ENCODE data around the gene LIME1. TPM values are rescaled to one million over a fixed set of nuclear protein-coding genes. Genes with fewer than 3 reads are reported as not detected.

The LIME1 gene
- total RNA-seq, 1 experiment from 2014 or later, result 13.5 TPM

GRCh38 chr20:63697357-63697867 is 39.1 kb upstream of the LIME1 start:
- Mint-ChIP-seq H3K9me3 (peaks cover 3 to 5% of the 10 kb centered on the region in 2 experiments; a peak in 3 of 5 replicates), H3K27ac (no peak overlapping the region), H3K36me3 (ENCODE audit: insufficient read depth in 1 of 3, low read depth in 3 of 3) (peaks cover 12 to 15% (median 14%) of the 10 kb centered on the region in 3 experiments; a peak in 5 of 7 replicates), H3K4me1 (peaks cover 2 to 10% of the 10 kb centered on the region in 2 experiments), H3K27me3 (ENCODE audit: low read depth) (peaks cover 6% of the 10 kb centered on the region; the same call in 1 of the 2 replicates), H3K4me3 (peak overlapping the region; percentile 14 to 34; a peak in 1 of 5 replicates)
- Histone ChIP-seq H2BK5ac (ENCODE audit: insufficient read length, low read length) (no peak overlapping the region), H3T11ph (ENCODE audit: low read length) (no peak overlapping the region), H2BK15ac (ENCODE audit: low read depth, low read length) (no peak overlapping the region), H4K8ac (replicated peaks; ENCODE audit: insufficient read length, low read depth, low read length) (no peak overlapping the region), H3K4me2 (ENCODE audit: insufficient read depth, insufficient read length, low read length) (no peak overlapping the region), H2AFZ (ENCODE audit: low read length) (no peak overlapping the region), H4K91ac (ENCODE audit: insufficient read length, low read depth, low read length) (no peak overlapping the region), H3K18ac (ENCODE audit: insufficient read length, low read depth, low read length) (no peak overlapping the region), H3K27me3 (ENCODE audit: insufficient read depth, low read length) (no peaks in the 10 kb centered on the region), H2BK12ac (ENCODE audit: insufficient read length, low read depth, low read length) (no peak overlapping the region), H3K14ac (ENCODE audit: insufficient read depth, low read length) (no peak overlapping the region), H4K20me1 (ENCODE audit: control insufficient read depth, insufficient read depth, insufficient read length) (no peaks in the 10 kb centered on the region), H3K4me1 (ENCODE audit: insufficient read depth, low read length) (no peaks in the 10 kb centered on the region), H3K79me2 (ENCODE audit: insufficient read depth, low read length) (no peaks in the 10 kb centered on the region), H3K9ac (ENCODE audit: extremely low read depth, insufficient read length, low read length) (no peak overlapping the region), H2BK120ac (ENCODE audit: low read depth, low read length, poor library complexity, severe bottlenecking) (no peak overlapping the region), H2AK5ac (ENCODE audit: insufficient read length, low read length) (no peak overlapping the region), H3K56ac (ENCODE audit: insufficient read length, low read depth, low read length) (no peak overlapping the region), H3K23me2 (ENCODE audit: insufficient read length, low read depth, low read length, poor library complexity, severe bottlenecking) (peaks cover 4% of the 10 kb centered on the region), H3K27ac (ENCODE audit: insufficient read length, low read depth, low read length) (no peak overlapping the region), H3K23ac (ENCODE audit: insufficient read length, low read depth, low read length) (no peak overlapping the region), H3K4ac (ENCODE audit: low read depth, low read length) (no peak overlapping the region), H4K5ac (ENCODE audit: insufficient read length, low read depth, low read length) (no peak overlapping the region), H3K9me3 (ENCODE audit: control insufficient read depth, low read depth, low read length) (no peaks in the 10 kb centered on the region), H3K79me1 (ENCODE audit: insufficient read depth, low read depth, low read length, poor library complexity, severe bottlenecking) (no peaks in the 10 kb centered on the region), H2BK20ac (ENCODE audit: low read depth, low read length, poor library complexity, severe bottlenecking) (no peak overlapping the region)
- TF ChIP-seq CTCF (conservative IDR thresholded peaks at IDR 0.05), result 0 out of 3 replicates have a peak, but pooled peaks have one; percentile 12
- WGBS (ENCODE audit: extremely low coverage, insufficient read length, low lambda C conversion rate), result no CpG with 5 or more reads among the region's 7 CpGs
- no peak for DNase-seq
